ENCODE measurements around the gene IPMK. TPM values are rescaled to one million over a fixed set of nuclear protein-coding genes. Genes with fewer than 3 reads are reported as not detected.
"Not testable (repeated sequence)": the region's sequence is repeated elsewhere in the genome, so short reads cannot be mapped to it uniquely, and the experiment has no call there.

IPMK gene
- total RNA-seq, 1 experiment from 2014 or later: 7.2 TPM

DNA sequence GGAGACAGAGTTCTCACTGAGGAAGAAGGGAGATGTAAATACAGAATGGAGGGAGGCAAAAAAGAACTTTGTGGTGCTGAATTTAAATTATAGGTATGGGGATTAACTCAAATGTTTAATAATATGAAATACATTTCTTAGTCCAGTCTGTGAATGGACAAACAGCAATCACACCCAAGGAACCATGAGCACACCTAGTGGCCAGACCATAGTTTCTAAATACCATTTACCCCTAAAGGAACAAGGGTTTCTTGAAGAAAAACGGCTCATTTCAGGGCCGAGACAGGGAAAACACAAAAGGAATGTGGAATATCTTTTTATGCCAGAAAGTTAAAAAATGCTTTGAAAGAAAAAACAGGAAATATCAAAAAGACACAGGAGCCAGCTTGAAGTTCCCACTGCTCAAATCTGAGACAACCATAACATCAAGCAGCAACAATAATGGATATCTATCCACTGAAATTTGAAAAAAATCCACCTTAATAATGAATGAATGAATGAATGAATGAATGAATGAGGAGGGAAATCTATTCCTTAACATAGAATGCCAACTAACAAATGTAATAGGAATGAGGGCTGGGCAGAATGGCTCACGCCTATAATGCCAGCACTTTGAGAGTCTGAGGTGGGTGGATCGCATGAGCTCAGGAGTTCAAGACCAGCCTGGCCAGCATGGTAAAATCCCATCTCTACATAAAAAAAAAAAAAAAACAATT is 8.6 kb downstream of the IPMK start:
- no peak overlapping the region for H3K9ac ChIP-seq (ENCODE audit: extremely low read depth, insufficient read length, low read length)
- H2BK120ac ChIP-seq (ENCODE audit: low read depth, low read length, poor library complexity, severe bottlenecking): no peak overlapping the region
- no peak overlapping the region for H3K18ac ChIP-seq (ENCODE audit: insufficient read length, low read depth, low read length)
- no peaks in the 10 kb centered on the region for H3K27me3 ChIP-seq (ENCODE audit: insufficient read depth, low read length)
- Mint-ChIP-seq H3K27ac (no peak overlapping the region), H3K27me3 (ENCODE audit: low read depth) (peaks cover 19% of the 10 kb centered on the region), H3K4me1 (peaks cover 4 to 13% of the 10 kb centered on the region in 2 experiments; a peak in 3 of 4 replicates), H3K4me3 (no peak overlapping the region), H3K9me3 (peaks cover 31 to 32% of the 10 kb centered on the region in 2 experiments), H3K36me3 (ENCODE audit: insufficient read depth in 1 of 3, low read depth in 3 of 3) (peaks cover 22 to 45% (median 36%) of the 10 kb centered on the region in 3 experiments)
- TF ChIP-seq, protein P1, sequence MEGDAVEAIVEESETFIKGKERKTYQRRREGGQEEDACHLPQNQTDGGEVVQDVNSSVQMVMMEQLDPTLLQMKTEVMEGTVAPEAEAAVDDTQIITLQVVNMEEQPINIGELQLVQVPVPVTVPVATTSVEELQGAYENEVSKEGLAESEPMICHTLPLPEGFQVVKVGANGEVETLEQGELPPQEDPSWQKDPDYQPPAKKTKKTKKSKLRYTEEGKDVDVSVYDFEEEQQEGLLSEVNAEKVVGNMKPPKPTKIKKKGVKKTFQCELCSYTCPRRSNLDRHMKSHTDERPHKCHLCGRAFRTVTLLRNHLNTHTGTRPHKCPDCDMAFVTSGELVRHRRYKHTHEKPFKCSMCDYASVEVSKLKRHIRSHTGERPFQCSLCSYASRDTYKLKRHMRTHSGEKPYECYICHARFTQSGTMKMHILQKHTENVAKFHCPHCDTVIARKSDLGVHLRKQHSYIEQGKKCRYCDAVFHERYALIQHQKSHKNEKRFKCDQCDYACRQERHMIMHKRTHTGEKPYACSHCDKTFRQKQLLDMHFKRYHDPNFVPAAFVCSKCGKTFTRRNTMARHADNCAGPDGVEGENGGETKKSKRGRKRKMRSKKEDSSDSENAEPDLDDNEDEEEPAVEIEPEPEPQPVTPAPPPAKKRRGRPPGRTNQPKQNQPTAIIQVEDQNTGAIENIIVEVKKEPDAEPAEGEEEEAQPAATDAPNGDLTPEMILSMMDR (conservative IDR thresholded peaks at IDR 0.05): peak; percentile 32; the same call in 2 of the 3 replicates
- H3T11ph ChIP-seq (ENCODE audit: low read length): no peak overlapping the region
- H3K79me1 ChIP-seq (ENCODE audit: insufficient read depth, low read depth, low read length, poor library complexity, severe bottlenecking): peaks cover 4% of the 10 kb centered on the region
- no CpG with 5 or more reads among the region's 4 CpGs for WGBS (ENCODE audit: extremely low coverage, insufficient read length, low lambda C conversion rate)
- H4K8ac ChIP-seq (replicated peaks; ENCODE audit: insufficient read length, low read depth, low read length): no peak overlapping the region
- H4K20me1 ChIP-seq (ENCODE audit: control insufficient read depth, insufficient read depth, insufficient read length): no peaks in the 10 kb centered on the region
- H2BK15ac ChIP-seq (ENCODE audit: low read depth, low read length): no peak overlapping the region
- H4K5ac ChIP-seq (ENCODE audit: insufficient read length, low read depth, low read length): no peak overlapping the region
- H3K27ac ChIP-seq (ENCODE audit: insufficient read length, low read depth, low read length): no peak overlapping the region
- no peak overlapping the region for H2AK5ac ChIP-seq (ENCODE audit: insufficient read length, low read length)
- H3K4me1 ChIP-seq (ENCODE audit: insufficient read depth, low read length): no peaks in the 10 kb centered on the region
- H3K79me2 ChIP-seq (ENCODE audit: insufficient read depth, low read length): no peaks in the 10 kb centered on the region; the same call in 1 of the 2 replicates
- DNase-seq: no peak
- no peak overlapping the region for H3K14ac ChIP-seq (ENCODE audit: insufficient read depth, low read length)
- H2BK20ac ChIP-seq (ENCODE audit: low read depth, low read length, poor library complexity, severe bottlenecking): no peak overlapping the region
- H3K56ac ChIP-seq (ENCODE audit: insufficient read length, low read depth, low read length): no peak overlapping the region
- H3K23ac ChIP-seq (ENCODE audit: insufficient read length, low read depth, low read length): no peak overlapping the region
- no peak overlapping the region for H3K4ac ChIP-seq (ENCODE audit: low read depth, low read length)
- no peaks in the 10 kb centered on the region for H3K9me3 ChIP-seq (ENCODE audit: control insufficient read depth, low read depth, low read length)
- no peak overlapping the region for H4K91ac ChIP-seq (ENCODE audit: insufficient read length, low read depth, low read length)
- no peak overlapping the region for H2BK12ac ChIP-seq (ENCODE audit: insufficient read length, low read depth, low read length)
- H3K4me2 ChIP-seq (ENCODE audit: insufficient read depth, insufficient read length, low read length): no peak overlapping the region
- H2BK5ac ChIP-seq (ENCODE audit: insufficient read length, low read length): no peak overlapping the region
- H2AFZ ChIP-seq (ENCODE audit: low read length): no peak overlapping the region
- H3K23me2 ChIP-seq (ENCODE audit: insufficient read length, low read depth, low read length, poor library complexity, severe bottlenecking): no peaks in the 10 kb centered on the region

GRCh38 chr10:58256013-58256780 is 11.5 kb downstream of the IPMK start:
- not testable (repeated sequence) for H3K9me3 ChIP-seq (ENCODE audit: control insufficient read depth, low read depth, low read length); H3K23me2 ChIP-seq (ENCODE audit: insufficient read length, low read depth, low read length, poor library complexity, severe bottlenecking); H4K8ac ChIP-seq (replicated peaks; ENCODE audit: insufficient read length, low read depth, low read length); H2BK12ac ChIP-seq (ENCODE audit: insufficient read length, low read depth, low read length); H3K4me1 Mint-ChIP-seq; H2AK5ac ChIP-seq (ENCODE audit: insufficient read length, low read length); H3K4me3 Mint-ChIP-seq; H4K20me1 ChIP-seq (ENCODE audit: control insufficient read depth, insufficient read depth, insufficient read length); H3K18ac ChIP-seq (ENCODE audit: insufficient read length, low read depth, low read length); H3K14ac ChIP-seq (ENCODE audit: insufficient read depth, low read length); H3K4ac ChIP-seq (ENCODE audit: low read depth, low read length); H3K4me1 ChIP-seq (ENCODE audit: insufficient read depth, low read length); DNase-seq; H4K5ac ChIP-seq (ENCODE audit: insufficient read length, low read depth, low read length); H4K91ac ChIP-seq (ENCODE audit: insufficient read length, low read depth, low read length); H3K23ac ChIP-seq (ENCODE audit: insufficient read length, low read depth, low read length); H2BK5ac ChIP-seq (ENCODE audit: insufficient read length, low read length); H3K79me1 ChIP-seq (ENCODE audit: insufficient read depth, low read depth, low read length, poor library complexity, severe bottlenecking); H3K79me2 ChIP-seq (ENCODE audit: insufficient read depth, low read length); H3K9ac ChIP-seq (ENCODE audit: extremely low read depth, insufficient read length, low read length); H3K4me2 ChIP-seq (ENCODE audit: insufficient read depth, insufficient read length, low read length); H2BK120ac ChIP-seq (ENCODE audit: low read depth, low read length, poor library complexity, severe bottlenecking); H2BK15ac ChIP-seq (ENCODE audit: low read depth, low read length); H2BK20ac ChIP-seq (ENCODE audit: low read depth, low read length, poor library complexity, severe bottlenecking); H2AFZ ChIP-seq (ENCODE audit: low read length); H3K27me3 ChIP-seq (ENCODE audit: insufficient read depth, low read length); H3K56ac ChIP-seq (ENCODE audit: insufficient read length, low read depth, low read length); H3T11ph ChIP-seq (ENCODE audit: low read length); H3K27ac ChIP-seq (ENCODE audit: insufficient read length, low read depth, low read length)
- H3K27me3 Mint-ChIP-seq (ENCODE audit: low read depth): peaks cover 25% of the 10 kb centered on the region
- H3K27ac Mint-ChIP-seq: peak overlapping the region in 1 of 3 experiments; percentile 28; a peak in 2 of 7 replicates
- H3K9me3 Mint-ChIP-seq: peaks cover 38 to 41% of the 10 kb centered on the region in 2 experiments
- peaks cover 27 to 50% (median 46%) of the 10 kb centered on the region in 3 experiments for H3K36me3 Mint-ChIP-seq (ENCODE audit: insufficient read depth in 1 of 3, low read depth in 3 of 3)
- WGBS (ENCODE audit: extremely low coverage, insufficient read length, low lambda C conversion rate): no CpG with 5 or more reads among the region's 7 CpGs
